Hepatocyte (in vitro differentiated cells): ENCODE data around the gene ZNF581. TPM values are rescaled to one million over a fixed set of nuclear protein-coding genes. Genes with fewer than 3 reads are reported as not detected.

Source experiments
- DNase-seq: peaks from one replicate; pipeline ENCODE4 v3.0.0-alpha.2; 2016; ENCODE audit warnings: low spot score
- H2AFZ ChIP-seq: fragments of 200-600 bp; sonication (generic); 2 replicates; pipeline ENCODE4 v1.6.0; 2016; ENCODE audit warnings: antibody characterized with exemption, mild to moderate bottlenecking
- H3K27ac ChIP-seq: fragments of 200-600 bp; sonication (generic); 2 replicates; pipeline ENCODE4 v1.5.1; 2016; ENCODE audit warnings: mild to moderate bottlenecking
- H3K27me3 ChIP-seq: fragments of 200-600 bp; sonication (generic); 2 replicates; pipeline ENCODE4 v1.6.1; 2016
- H3K36me3 ChIP-seq: fragments of 200-600 bp; sonication (generic); replicated peaks from 2 replicates; pipeline ENCODE4 v1.5.1; 2016; ENCODE audit warnings: low read depth; ENCODE audit not compliant: insufficient read depth
- H3K4me1 ChIP-seq: fragments of 200-600 bp; sonication (generic); 2 replicates; pipeline ENCODE4 v1.5.1; 2016; ENCODE audit warnings: mild to moderate bottlenecking, moderate library complexity; ENCODE audit not compliant: insufficient read depth
- H3K4me2 ChIP-seq: fragments of 200-600 bp; sonication (generic); 2 replicates; pipeline ENCODE4 v1.6.0; 2016
- H3K4me3 ChIP-seq: fragments of 200-600 bp; sonication (generic); 2 replicates; pipeline ENCODE4 v1.5.1; 2016; ENCODE audit warnings: mild to moderate bottlenecking
- H3K79me2 ChIP-seq: fragments of 200-600 bp; sonication (generic); 2 replicates; pipeline ENCODE4 v1.6.0; 2017; ENCODE audit warnings: mild to moderate bottlenecking
- H3K9me2 ChIP-seq: fragments of 200-600 bp; sonication (generic); replicated peaks from 2 replicates; pipeline ENCODE4 v1.6.0; 2017; ENCODE audit warnings: mild to moderate bottlenecking; ENCODE audit not compliant: insufficient read depth
- H3K9me3 ChIP-seq: fragments of 200-600 bp; sonication (generic); 2 replicates; pipeline ENCODE4 v1.5.1; 2016; ENCODE audit warnings: low read depth, mild to moderate bottlenecking
- H4K20me1 ChIP-seq: fragments of 200-600 bp; sonication (generic); 2 replicates; pipeline ENCODE4 v1.6.0; 2016; ENCODE audit warnings: mild to moderate bottlenecking; ENCODE audit not compliant: insufficient read depth, poor library complexity, severe bottlenecking
- EZH2 ChIP-seq: fragments of 200-600 bp; sonication (generic); IDR thresholded peaks from 2 replicates; pipeline ENCODE4 v1.6.1; 2016; ENCODE audit warnings: antibody characterized with exemption, mild to moderate bottlenecking, borderline replicate concordance
- EZH2phosphoT487 ChIP-seq: fragments of 200-600 bp; sonication (generic); IDR thresholded peaks from one replicate; pipeline ENCODE4 v1.6.1; 2018; ENCODE audit warnings: antibody characterized with exemption, mild to moderate bottlenecking, low read depth, moderate library complexity; ENCODE audit not compliant: unreplicated experiment, severe bottlenecking
- WGBS: methylation state at CpG from one replicate; pipeline ENCODE4 v1.1.6; 2016; ENCODE audit warnings: low lambda C conversion rate; ENCODE audit errors: missing lambda C conversion rate; 5-methylcytosine and 5-hydroxymethylcytosine counted together
- polyA plus RNA-seq: library from polyadenylated mRNA; unstranded; fragments of >200 nt; fragmentation: Nextera tagmentation; extraction: Ambion mirVana; gene quantifications from 2 replicates; pipeline ENCODE4 v1.2.1, GENCODE V29; 2016
- total RNA-seq: library from RNA; depleted of rRNA; stranded (reverse); fragments of >200 nt; gene quantifications from 2 replicates; pipeline ENCODE4 v1.2.3, GENCODE V29; 2014
- TF ChIP-seq, protein P1 (sequence below): fragments of 200-600 bp; sonication (generic); IDR thresholded peaks from 2 replicates; pipeline ENCODE4 v1.5.1; 2016; ENCODE audit warnings: antibody characterized with exemption, mild to moderate bottlenecking; ENCODE audit not compliant: poor library complexity

The ZNF581 gene
- total and polyA plus RNA-seq, 2 experiments from 2014 or later = 12.2 to 22.5 TPM

DNA sequence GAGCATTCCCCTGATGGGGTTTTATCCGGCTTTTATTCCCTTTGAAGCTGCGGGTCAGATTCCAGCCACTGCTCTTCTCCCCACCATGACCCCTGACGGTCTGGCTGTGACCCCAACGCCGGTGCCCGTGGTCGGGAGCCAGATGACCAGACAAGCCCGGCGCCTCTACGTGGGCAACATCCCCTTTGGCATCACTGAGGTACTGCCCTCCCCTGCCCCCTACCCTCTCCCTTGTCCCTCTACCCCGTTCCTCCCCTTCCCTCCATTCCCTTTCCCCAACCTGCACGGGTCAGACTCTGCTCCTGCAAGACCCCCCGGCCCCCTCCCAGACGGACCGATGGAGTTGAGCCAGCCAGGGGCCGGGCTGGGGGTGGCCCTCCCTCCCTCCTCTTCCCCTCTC, 17.5 kb downstream of the ZNF581 start:
- H3K27ac ChIP-seq = no peak overlapping the region
- DNase-seq = no peak
- no peak overlapping the region for H3K4me2 ChIP-seq
- H3K36me3 ChIP-seq = peaks cover 5% of the 10 kb centered on the region
- no peak overlapping the region for H2AFZ ChIP-seq
- peaks cover 90% of the 10 kb centered on the region for H3K79me2 ChIP-seq
- peaks cover 77% of the 10 kb centered on the region for H4K20me1 ChIP-seq
- no peaks in the 10 kb centered on the region for H3K9me2 ChIP-seq
- peaks cover 23% of the 10 kb centered on the region for H3K4me1 ChIP-seq
- no peaks in the 10 kb centered on the region for H3K9me3 ChIP-seq
- 90% methylated on average over 5 of the region's 16 CpGs for WGBS
- TF ChIP-seq EZH2 (no peak), EZH2phosphoT487 (no peak)
- TF ChIP-seq, protein P1, sequence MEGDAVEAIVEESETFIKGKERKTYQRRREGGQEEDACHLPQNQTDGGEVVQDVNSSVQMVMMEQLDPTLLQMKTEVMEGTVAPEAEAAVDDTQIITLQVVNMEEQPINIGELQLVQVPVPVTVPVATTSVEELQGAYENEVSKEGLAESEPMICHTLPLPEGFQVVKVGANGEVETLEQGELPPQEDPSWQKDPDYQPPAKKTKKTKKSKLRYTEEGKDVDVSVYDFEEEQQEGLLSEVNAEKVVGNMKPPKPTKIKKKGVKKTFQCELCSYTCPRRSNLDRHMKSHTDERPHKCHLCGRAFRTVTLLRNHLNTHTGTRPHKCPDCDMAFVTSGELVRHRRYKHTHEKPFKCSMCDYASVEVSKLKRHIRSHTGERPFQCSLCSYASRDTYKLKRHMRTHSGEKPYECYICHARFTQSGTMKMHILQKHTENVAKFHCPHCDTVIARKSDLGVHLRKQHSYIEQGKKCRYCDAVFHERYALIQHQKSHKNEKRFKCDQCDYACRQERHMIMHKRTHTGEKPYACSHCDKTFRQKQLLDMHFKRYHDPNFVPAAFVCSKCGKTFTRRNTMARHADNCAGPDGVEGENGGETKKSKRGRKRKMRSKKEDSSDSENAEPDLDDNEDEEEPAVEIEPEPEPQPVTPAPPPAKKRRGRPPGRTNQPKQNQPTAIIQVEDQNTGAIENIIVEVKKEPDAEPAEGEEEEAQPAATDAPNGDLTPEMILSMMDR = no peak
- no peaks in the 10 kb centered on the region for H3K27me3 ChIP-seq
- H3K4me3 ChIP-seq = no peak overlapping the region

DNA sequence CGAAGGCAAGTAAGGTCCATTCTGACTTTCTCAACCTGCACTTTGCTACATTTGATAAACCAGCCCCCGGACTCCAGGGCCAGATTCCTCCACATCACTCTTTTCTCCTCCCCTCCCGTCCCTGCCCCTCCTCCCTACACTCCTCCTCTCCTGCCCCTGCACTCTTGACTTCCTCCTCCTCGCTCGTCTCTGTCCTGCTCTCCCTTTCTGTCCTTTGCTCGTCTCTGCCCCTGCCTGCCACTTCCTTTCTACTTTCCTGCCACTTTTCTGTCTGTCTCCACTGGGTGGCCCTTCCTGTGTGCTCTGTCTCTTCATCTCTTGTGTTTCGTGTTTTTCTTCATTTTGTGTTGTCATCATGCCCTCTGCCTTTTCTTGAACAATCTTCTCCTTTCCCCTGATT, 18.4 kb downstream of the ZNF581 start:
- no peak for TF ChIP-seq EZH2phosphoT487
- TF ChIP-seq, protein P1 = no peak
- WGBS = 91% methylated on average over 5 of the region's 7 CpGs
- H2AFZ ChIP-seq = no peak overlapping the region

DNA sequence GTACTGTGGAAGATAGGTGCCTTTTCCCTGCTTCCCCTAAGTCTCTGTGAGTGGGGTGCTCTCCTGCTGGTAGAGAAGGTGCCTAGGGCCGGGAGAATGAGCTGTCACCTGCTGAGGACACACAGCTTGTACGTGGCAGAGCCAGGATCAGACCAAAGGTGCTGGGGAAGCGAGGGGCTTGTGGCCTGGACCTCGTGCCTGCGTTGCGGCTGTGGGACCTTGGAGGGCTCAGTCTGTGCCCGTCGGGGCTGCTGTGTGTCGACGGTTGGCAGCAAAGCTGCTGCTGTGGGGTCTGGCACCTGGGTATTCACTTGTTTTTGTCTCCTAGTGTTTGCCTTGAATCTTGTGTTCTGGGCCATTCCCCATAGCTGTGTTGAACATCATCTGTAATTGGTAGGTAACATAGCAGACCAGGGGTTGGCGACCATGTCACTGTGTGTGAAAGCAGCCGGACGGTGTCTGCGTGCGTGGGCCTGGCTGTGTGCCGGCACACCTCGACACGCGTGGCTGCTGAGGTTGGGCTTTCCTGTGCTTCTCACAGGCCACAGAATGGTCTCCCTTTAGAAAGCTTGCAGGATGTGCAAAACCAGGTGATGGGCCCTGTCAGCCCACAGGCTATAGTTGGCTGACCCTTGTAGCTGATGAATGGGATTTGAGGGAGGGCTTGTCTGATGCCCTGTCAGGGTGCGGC, 20.5 kb downstream of the ZNF581 start:
- peaks cover 5% of the 10 kb centered on the region for H3K36me3 ChIP-seq
- 97% methylated on average over 19 of the region's 20 CpGs for WGBS
- peaks cover 73% of the 10 kb centered on the region for H4K20me1 ChIP-seq

More for the DNA sequence above, 18.4 kb downstream of the ZNF581 start:
- peaks cover 77% of the 10 kb centered on the region for H4K20me1 ChIP-seq
- peaks cover 90% of the 10 kb centered on the region for H3K79me2 ChIP-seq
- peaks cover 18% of the 10 kb centered on the region for H3K4me1 ChIP-seq
- no peak overlapping the region for H3K4me3 ChIP-seq
- H3K36me3 ChIP-seq = peaks cover 5% of the 10 kb centered on the region
- no peaks in the 10 kb centered on the region for H3K9me2 ChIP-seq
- H3K9me3 ChIP-seq = no peaks in the 10 kb centered on the region
- H3K27ac ChIP-seq = no peak overlapping the region
- no peak for DNase-seq
- H3K4me2 ChIP-seq = no peak overlapping the region
- H3K27me3 ChIP-seq = no peaks in the 10 kb centered on the region

More for the DNA sequence above, 20.5 kb downstream of the ZNF581 start:
- H3K4me1 ChIP-seq = peaks cover 15% of the 10 kb centered on the region
- no peaks in the 10 kb centered on the region for H3K27me3 ChIP-seq
- no peak overlapping the region for H3K27ac ChIP-seq
- no peak for DNase-seq
- TF ChIP-seq, protein P1 = no peak
- TF ChIP-seq EZH2phosphoT487 (no peak), EZH2 (no peak)
- no peaks in the 10 kb centered on the region for H3K9me3 ChIP-seq
- H3K4me3 ChIP-seq = no peak overlapping the region
- H3K9me2 ChIP-seq = no peaks in the 10 kb centered on the region
- H3K79me2 ChIP-seq = peaks cover 88% of the 10 kb centered on the region
- H2AFZ ChIP-seq = no peak overlapping the region
- no peak overlapping the region for H3K4me2 ChIP-seq
